Heart left ventricle (tissue), 13 donors: ENCODE results near the gene GPR171.

Source experiments
- POLR2A ChIP-seq, 2 donors: fragments of 450-650 bp; IDR thresholded peaks; one replicate each; pipeline ENCODE4 v1.6.1; 2017; ENCODE audit warnings: antibody characterized with exemption in 2 of 2, mild to moderate bottlenecking in 2 of 2, moderate library complexity in 2 of 2
- TF ChIP-seq, protein P1 (sequence below), 12 donors: fragments of 200-600 bp; sonication (generic) in 4 of 12; IDR thresholded peaks; one replicate each; pipeline versions ENCODE4 v1.5.0 to v1.8.0; 2018 to 2022; ENCODE audit warnings: antibody characterized with exemption in 12 of 12, mild to moderate bottlenecking in 5 of 12
- donor health status: ischemic (EF 13 %, LVEDD 7.1; RV severe dilation, severe dysfunction).
- donor health status: DM: no; HTN: yes; CAD: no.
- donor health status: DM: no; HTN: no; CAD: no.
- donor health status: ischemic (EF 25% LVEDD 6.9; RV normal size, moderate dysfunction).
- donor health status: ischemic (EF 25% LVEDD 5.7; RV mildly dilated, moderate dysfunction).
- donor health status: ischemic (EF 35%, LVEDD 5.7; RV mildly dilated, moderate dysfunction).
- donor health status: nonischemic (EF 11% LVEDD 7.7; RV severe dilation, severe dysfunction).
- donor health status: DM: yes; HTN: yes; CAD: no.
- donor health status: PGD.
- donor health status: ischemic (EF 29% LVEDD 5.4; RV normal size, mild dysfunction).
- donor health status: nonischemic (EF 23%, LVEDD 6.1; RV moderate dilation, normal function).

DNA sequence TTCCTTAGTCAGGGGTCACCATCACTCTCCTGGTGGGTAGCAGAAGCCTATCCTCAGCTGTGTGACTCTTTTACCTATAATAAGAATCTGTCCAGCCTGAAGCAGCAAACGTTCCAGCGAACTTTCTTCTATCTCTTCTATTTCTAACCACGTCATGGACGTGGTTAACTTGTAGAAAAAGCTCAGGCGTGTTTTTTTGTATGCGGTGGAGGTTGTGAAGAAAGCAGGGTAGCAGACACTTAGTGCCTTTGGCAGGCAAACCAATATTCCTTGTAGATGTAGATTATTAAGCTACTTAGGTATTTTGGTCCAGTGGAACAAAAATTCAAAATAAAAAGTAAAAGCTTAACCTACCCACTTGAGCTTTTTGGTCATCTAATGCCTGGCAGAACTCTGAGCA, 31.8 kb upstream of the GPR171 start:
- TF ChIP-seq, protein P1, sequence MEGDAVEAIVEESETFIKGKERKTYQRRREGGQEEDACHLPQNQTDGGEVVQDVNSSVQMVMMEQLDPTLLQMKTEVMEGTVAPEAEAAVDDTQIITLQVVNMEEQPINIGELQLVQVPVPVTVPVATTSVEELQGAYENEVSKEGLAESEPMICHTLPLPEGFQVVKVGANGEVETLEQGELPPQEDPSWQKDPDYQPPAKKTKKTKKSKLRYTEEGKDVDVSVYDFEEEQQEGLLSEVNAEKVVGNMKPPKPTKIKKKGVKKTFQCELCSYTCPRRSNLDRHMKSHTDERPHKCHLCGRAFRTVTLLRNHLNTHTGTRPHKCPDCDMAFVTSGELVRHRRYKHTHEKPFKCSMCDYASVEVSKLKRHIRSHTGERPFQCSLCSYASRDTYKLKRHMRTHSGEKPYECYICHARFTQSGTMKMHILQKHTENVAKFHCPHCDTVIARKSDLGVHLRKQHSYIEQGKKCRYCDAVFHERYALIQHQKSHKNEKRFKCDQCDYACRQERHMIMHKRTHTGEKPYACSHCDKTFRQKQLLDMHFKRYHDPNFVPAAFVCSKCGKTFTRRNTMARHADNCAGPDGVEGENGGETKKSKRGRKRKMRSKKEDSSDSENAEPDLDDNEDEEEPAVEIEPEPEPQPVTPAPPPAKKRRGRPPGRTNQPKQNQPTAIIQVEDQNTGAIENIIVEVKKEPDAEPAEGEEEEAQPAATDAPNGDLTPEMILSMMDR (IDR thresholded peaks at IDR 0.05) = no peak
- TF ChIP-seq POLR2A (IDR thresholded peaks at IDR 0.05) = no peak
